Suppressor macrophage treated with lipopolysaccharide for 1 hour (primary cell): Measurements from ENCODE around the gene CARD19.

ENCODE experiments used
- DNase-seq, 3 donors: peaks; one replicate each; pipeline ENCODE4 v3.0.0-alpha.2; 2020 to 2022

The CARD19 gene

GRCh38 chr9:93134015-93134739, 38.2 kb downstream of the CARD19 start, which contains the start of gene NINJ1:
Gene NINJ1, minus strand, starts transcription at chr9:93134251. Its CDS starts 34 bp downstream, at chr9:93134217.
- DNase-seq, result peak; percentile 99 to 100 (median 99)

GRCh38 chr9:93134740-93135444, 38.9 kb downstream of the CARD19 start:
- DNase-seq, result peak in 2 of 3 donors; percentile 34

DNA sequence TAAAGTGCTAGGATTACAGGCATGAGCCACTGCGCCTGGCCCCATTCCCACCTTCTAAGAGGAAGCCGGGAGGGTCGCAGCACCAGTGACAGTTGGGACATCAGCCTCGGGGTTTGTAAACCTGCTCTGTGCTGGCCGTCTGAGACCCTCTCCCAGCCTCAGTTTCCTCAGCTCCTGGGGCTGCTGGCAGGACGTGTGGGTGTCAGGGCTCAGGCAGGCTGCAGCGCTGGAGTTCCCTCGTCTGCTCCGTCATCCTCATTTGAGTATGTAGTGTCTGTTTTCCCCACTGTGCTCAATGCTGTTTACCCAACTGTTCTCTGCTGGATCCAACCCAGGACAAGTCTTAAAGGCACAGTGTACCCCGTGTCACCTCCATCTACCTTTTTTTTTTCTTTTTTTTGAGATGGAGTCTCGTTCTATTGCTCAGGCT, 40.0 kb downstream of the CARD19 start:
- peak; percentile 72 to 80 (median 74) for DNase-seq

GRCh38 chr9:93137362-93137761, 41.3 kb downstream of the CARD19 start:
- DNase-seq, result no peak

DNA sequence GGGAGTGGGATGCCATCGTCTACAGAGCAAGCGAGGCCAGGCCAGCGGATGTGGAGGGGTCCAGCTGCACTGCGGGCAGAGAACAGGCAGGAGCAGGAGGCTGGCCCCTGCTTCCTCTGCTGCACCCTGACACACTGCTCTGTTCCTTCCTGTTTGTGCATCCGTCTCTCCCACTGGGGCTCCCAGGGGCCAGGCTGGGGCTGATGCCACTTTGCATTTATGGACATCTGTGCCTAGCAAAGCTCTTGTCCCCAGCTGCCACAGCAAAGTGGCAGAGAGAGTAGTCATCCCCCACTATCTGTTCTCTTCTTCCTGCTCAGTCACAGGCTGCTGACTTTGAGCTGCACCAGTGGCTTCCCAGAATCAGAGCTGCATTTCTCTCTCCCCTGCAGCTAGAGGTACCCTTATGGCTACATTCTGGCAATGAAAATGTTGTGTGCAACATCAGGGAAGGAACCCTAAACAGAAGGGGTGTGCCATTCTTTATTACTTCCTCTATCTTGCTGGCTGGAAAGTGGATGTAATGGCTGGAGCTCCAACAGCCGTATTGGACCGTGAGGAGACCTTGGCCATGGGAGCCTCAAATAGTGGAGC, 42.3 kb downstream of the CARD19 start:
- peak in 1 of 3 donors; percentile 68 for DNase-seq

- no peak for DNase-seq
Measured at GRCh38 chr9:93139365-93140182, 43.6 kb downstream of the CARD19 start.

- no peak for DNase-seq
Measured at GRCh38 chr9:93141771-93142483, 45.9 kb downstream of the CARD19 start.

DNA sequence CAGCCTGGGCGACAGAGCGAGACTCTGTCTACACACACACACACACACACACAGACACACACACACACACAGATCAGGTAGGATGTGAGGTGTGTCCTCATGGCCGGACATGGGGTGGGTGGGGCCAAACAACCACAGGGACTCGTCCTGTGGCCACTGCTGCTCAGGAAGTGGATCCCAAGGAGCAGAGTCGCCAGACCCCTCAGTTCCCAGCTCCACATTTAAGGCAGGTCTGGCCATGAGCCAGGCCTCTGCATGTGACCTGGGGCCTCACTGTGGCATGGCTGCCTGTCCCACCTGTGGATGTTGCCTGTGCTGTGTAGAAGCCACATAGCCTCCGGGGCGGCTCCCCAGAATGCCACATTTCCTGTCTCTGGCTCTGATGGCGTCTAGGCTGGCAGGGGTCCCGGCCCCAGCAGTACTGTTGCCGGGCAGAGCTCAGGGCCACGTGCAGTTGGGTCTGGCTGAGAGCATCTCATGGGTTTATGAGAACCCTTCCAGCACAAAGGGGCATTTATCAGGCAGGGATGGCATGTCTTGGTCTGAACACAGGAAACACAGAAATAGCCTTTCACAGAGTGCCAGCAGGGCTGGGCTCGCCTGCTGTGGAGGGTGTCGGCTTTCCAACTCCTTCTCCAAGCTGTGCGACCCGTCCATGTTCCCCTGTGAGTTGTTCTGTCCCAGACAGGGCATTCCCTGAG, 48.0 kb downstream of the CARD19 start:
- DNase-seq, result no peak

DNA sequence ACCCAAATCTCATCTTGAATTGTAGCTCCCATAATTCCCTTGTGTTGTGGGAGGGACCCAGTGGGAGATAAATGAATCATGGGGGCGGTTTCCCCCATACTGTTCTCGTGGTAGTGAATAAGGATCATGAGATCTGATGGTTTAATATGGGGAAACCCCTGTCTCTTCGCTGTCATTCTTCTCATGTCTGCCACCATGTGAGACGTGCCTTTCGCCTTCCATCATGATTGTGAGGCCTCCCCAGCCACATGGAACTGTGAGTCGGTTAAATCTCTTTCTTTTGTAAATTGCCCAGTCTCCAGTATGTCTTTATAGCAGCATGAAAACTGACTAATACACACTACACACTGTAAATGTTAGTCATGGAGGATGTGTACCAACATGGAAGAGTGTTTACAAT, 50.7 kb downstream of the CARD19 start:
- DNase-seq, result peak; percentile 82 to 94 (median 88)

- no peak for DNase-seq
Measured at GRCh38 chr9:93147632-93148031, 51.6 kb downstream of the CARD19 start.

DNA sequence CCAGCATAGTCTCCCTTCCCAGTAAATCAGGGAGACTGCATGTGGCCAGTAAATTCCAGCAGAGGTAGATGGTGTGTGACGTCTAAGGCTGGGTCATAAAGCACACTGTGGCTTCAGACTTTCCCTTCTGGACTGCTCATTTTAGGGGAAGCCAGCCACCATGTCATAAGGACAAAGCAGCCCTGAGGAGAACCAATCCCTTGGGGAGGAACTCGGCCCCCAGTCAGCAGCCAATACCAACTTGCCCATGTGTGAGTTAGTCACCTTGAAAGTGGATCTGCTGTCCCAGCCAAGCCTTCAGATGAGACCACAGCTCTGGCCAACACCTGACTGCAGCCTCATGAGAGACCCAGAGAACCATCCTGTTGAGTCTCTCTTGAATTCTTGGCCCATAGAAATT, 52.7 kb downstream of the CARD19 start:
- peak; percentile 81 to 90 (median 85) for DNase-seq

GRCh38 chr9:93149361-93149760, 53.3 kb downstream of the CARD19 start:
- DNase-seq, result peak; percentile 73 to 98 (median 96)

DNA sequence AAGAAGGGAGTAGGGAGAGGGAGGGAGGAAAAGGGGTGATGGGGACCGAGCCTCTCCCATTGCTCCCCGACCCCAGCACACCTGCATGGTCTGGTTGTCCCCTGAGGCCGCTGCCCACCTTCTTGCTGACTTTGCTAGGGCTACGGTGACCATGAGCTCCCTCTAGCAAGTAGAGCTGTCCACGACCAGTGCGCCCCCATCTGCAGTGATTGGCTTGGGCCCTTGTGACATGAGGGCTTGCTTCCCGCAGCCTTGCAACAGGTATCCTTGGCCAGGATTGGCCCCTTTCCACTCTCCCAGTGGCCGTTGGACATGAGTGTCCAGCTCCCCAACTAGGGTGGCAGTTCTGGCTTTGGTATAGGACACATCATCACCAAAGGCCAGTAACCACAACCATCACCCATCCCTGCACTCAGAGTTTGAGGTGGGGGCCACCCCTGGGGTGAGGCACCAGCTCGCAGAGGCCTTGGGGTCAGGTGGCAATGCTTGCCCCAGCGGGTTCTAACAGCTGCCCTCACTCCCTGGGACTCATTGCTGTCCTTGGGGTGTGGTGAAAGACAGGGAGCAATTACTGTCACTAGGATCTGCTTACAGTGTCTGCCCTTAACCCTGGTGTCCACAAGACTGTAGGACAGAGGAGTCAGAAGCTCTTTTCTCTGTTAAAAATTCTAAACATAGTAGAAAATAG, 55.2 kb downstream of the CARD19 start:
- no peak for DNase-seq

GRCh38 chr9:93154293-93154903, 58.4 kb downstream of the CARD19 start:
- DNase-seq, result peak; percentile 60 to 63 (median 60)

- DNase-seq, result peak in 1 of 3 donors; percentile 37
Measured at GRCh38 chr9:93155716-93156474, 59.9 kb downstream of the CARD19 start.

GRCh38 chr9:93156475-93157008, 60.5 kb downstream of the CARD19 start:
- no peak for DNase-seq

DNA sequence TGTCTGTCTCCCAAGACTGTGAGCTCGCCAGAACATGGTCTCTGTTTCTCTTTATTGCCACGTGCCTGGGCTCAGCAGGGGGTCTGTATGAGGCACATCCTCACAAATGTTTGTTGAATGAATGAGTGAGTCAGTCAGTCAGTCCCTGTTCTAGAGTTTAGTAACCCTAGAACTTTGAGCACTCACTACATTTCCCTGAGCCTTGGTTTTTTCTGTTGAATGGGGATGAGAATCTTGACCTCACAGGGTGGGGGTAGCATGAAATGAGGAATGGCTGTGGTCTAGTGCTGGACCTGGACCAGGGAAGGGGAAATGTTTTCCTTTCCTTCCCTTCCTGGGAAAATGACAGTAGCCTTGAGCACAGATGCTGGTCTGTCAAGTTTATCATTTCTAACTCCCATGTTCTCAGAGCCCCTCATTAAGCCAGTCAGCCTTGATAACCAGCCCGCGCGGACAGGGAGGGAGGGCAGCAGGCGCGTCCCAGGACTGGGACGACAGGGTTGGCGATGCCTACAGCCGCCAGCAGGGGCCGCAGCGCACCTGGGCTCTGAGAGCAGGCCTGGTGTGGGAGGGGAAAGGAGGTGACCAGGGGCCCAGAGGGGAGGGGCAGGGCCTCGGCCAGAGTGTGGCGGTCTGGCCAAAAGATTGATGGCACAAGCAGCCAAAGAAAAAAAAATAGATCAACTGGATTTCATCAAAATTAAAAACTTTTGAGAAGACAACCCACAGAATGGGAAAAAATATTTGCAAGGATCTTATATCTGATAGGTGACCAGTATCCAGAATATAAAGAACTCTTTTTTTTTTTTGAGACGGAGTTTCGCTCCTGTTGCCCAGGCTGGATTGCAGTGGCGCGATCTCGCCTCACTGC, 63.8 kb downstream of the CARD19 start:
- DNase-seq, result peak; percentile 82 to 91 (median 86)
